GM12891 (cell line): ENCODE data around the gene OSTM1.

ENCODE experiments used
- DNase-seq: peaks from one replicate; pipeline ENCODE4 v3.0.0; 2011; ENCODE audit warnings: low spot score; ENCODE audit not compliant: insufficient read length
- FAIRE-seq: peaks from 2 replicates; lab custom pipeline; 2011; peaks lifted over from hg19 to GRCh38; lab: Jason Lieb, UNC
- PAX5 ChIP-seq: IDR thresholded peaks from 2 replicates; pipeline ENCODE4 v1.6.1; 2011; ENCODE audit warnings: low read length, moderate library complexity, mild to moderate bottlenecking; ENCODE audit not compliant: insufficient read depth, severe bottlenecking
- POLR2A ChIP-seq: IDR thresholded peaks from 2 replicates; pipeline ENCODE4 v1.6.1; 2011; ENCODE audit warnings: low read depth, low read length, control low read depth
- POLR2AphosphoS5 ChIP-seq: IDR thresholded peaks from 2 replicates; pipeline ENCODE4 v1.6.1; 2011; ENCODE audit warnings: low read depth, low read length, control low read depth
- POU2F2 ChIP-seq: IDR thresholded peaks from 2 replicates; pipeline ENCODE4 v1.6.1; 2011; ENCODE audit warnings: low read depth, mild to moderate bottlenecking, control low read depth, low read length, moderate library complexity
- SPI1 ChIP-seq: IDR thresholded peaks from 2 replicates; pipeline ENCODE4 v1.6.1; 2011; ENCODE audit warnings: low read depth, low read length, control low read depth
- TAF1 ChIP-seq: IDR thresholded peaks from 2 replicates; pipeline ENCODE4 v1.6.1; 2011; ENCODE audit warnings: low read depth, low read length, control low read depth

The OSTM1 gene

DNA sequence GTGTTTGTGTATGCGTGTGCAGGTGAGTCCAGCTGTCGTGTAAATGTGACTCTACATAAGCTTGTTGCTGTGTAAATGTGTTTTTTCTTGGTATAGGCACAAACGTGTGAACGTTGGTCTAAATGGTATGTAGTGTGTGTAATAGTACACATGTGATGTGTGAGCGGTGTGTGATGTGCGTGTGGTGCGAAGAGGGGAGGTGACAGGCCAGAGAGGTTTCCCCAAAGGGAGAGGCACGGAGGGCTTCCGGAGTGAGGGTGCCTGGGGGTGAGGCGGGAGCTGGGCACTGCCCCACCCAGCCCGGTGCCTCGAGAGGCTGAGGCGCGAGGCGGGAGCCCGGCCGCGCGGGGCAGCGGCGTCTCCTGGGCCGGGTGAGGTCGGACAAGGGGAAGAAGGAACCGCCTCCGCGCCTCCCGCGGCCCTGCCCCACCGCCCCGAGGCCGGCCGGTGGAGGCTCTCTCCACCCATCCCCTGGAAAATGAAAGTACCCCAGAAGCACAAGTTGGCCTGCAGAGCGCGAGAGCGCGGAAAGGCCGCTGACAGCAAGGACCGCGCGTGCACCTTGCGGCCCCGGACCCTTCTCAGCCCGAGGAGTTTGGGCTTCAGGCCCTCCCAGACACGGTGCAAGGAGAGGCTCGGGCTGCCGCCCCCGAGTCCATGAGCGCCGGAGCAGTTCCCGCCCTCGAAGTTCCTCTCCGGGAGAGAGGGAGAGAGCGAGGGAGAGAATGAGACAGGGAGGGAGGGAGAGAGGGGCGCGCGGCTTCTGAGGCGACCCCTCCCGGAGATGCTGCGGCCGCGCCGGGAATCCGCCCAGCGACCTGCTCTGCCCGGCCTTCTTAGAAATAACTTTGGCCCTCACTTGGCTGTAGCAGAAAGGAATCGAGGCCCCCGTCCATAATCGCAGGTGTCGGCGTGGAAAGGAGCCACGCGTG is 43.2 kb upstream of the OSTM1 start:
- DNase-seq = peak; percentile 27
- no peak for TF ChIP-seq SPI1
- no peak for TF ChIP-seq PAX5
- TF ChIP-seq POU2F2 = no peak
- peak; percentile 75 for FAIRE-seq

DNA sequence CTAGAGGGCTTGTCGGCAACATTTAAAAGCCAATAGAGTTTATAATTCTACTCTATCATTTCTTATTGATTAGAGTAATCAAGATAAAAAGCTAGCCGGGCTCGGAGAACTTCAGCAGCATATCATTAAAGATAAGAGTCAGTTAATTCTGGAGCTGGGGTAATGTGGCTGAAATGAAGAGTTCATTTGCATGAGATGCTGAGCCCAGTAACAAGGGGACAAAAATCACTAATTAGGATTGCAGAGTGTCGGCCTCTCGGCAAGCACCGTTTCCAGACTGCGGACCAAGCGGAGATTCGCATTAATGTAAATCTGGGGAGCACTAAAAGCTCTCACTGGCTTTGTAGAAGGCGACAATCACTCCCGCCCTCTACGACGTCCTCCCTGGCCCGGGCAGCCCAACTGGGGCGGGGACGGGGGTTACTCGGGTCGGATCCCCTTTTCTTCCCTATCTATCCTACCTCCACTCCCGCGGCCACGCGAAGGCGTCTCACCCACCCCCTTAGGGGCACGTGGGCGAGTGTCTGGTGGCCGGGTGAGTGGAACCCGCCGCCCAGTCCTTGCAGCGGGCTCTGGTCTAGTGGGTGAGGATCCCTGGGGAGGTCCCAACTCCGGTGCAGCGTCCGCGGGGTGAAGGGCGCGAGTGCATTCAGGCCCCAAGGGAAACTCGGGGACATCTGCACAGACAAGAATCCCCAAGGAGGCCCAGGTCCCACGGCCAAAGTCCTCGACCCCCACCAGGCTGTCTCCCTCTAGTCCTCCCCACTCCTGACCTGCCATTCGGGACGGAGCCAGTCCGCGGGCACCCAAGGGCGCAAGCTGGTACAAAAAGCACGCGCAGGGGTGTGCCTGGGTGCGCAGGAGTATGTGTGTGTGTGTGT is 42.2 kb upstream of the OSTM1 start:
- DNase-seq (peak; percentile 23), FAIRE-seq (no peak)
- TF ChIP-seq POLR2AphosphoS5 = no peak
- no peak for TF ChIP-seq POU2F2
- no peak for TF ChIP-seq SPI1
- TF ChIP-seq TAF1 = no peak
- TF ChIP-seq POLR2A = no peak
- TF ChIP-seq PAX5 = no peak

DNA sequence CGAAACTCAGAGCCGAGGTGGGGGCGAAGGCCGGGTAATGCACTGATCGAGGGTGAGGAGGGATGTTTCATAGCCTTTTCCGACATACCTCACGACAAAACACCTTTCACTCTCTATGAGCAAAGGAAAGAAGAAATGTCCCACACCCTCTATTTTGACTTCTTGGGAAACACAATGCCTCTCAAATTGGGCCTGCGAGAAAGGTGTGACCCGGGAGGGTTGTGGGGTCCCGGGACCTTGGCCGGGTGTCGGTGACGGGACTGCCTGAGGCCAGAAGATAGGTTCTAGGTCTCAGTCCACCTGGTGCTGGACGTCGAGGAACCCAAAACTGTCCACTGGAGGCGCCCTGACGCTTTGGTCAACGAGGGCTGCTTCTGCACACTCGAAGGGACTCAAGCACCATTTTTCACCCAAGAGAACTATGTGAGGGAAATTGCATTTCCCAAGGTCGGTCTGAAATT is 41.1 kb upstream of the OSTM1 start:
- TF ChIP-seq POLR2AphosphoS5 = no peak
- no peak for TF ChIP-seq PAX5
- TF ChIP-seq POLR2A = no peak
- TF ChIP-seq POU2F2 = no peak
- TF ChIP-seq SPI1 = no peak
- no peak for TF ChIP-seq TAF1
- FAIRE-seq = no peak
- DNase-seq = no peak

DNA sequence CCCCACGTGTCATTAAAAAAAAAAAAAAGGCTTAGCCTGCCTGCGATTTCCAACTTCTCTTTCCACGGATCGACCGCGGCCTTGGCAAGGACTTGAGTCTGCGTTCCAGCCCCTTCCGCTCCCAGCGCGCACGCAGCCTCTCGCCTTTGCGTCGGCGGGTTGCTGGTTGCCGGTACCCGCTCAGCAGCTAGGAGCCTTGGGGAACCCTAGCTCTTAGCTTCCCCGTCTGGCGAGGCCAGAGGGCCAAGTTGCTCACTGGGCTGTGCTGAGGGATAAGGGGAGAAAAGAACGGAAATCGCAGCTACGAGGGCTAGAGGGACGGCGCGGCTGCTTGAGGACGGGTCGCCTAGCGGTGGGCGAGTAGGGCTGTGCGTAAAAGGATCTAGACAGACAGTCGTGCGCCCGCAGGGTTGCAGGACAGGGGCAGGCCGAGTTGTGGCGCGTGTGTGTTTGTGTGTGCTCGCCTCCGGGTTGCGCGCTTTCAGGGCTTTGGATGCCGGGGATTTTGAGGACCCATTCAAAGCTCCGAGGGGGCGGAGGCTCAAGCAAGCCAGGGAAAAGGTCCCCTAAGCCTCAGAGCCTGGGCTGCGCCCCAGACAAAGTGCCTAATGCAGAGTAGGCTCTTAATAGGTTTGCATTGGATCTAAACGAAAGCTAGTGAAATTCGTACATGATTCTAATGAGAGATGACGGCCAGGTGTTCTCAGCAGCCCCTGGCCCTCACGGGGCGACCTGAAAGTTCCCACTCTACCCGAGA is 40.5 kb upstream of the OSTM1 start:
- FAIRE-seq = peak; percentile 55
- DNase-seq = peak; percentile 36
- TF ChIP-seq SPI1 (no peak), POU2F2 (no peak), POLR2AphosphoS5 (no peak), TAF1 (no peak), POLR2A (no peak), PAX5 (no peak)

DNA sequence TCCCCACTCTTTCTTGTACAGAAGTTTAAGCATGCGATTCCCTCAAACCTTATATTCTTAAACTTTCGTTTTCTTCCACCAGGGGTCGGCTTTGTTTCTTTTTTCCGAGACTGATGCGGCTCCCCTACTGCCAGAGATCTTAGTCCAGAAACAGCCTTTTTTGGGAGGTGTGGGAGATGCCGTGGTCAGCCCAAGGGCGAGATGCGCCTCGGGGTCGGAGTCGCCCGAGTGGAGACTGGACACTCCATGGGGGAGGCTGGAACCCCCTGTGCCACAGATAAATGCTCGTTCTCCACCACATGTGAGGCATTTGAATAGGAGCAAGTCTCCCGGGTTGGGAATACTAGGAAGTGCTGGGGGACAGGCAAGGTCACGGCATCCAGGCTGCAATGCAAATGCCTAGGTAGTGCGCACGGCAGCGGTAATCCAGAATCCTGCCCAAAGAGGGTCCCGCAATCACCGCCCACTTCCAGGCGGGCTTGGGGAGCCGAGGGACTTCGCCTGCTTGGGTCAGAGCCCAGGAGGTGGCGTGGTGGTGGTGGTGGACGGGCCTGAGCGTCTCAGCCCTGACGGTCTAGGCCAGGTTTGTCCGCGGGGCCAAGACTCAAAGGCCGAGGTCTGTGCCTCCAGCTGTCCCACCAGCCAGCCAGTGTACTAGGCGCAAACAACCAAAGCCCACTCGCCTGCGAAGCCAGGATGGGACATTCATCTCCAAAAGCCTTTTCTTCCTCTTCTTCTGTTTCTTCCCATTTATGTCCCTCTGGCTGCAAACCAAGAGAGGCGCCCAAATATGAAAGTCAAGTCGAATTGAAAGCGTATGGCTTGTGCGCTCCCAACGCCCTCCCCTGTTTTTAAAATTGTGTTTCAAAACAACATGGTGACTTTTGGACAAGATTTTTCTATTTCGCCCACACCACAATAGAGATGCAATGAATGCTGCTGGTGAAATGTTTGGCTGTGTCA is 39.3 kb upstream of the OSTM1 start:
- no peak for TF ChIP-seq TAF1
- TF ChIP-seq SPI1 = no peak
- TF ChIP-seq PAX5 = no peak
- no peak for TF ChIP-seq POU2F2
- no peak for TF ChIP-seq POLR2A
- no peak for TF ChIP-seq POLR2AphosphoS5
- DNase-seq (peak; percentile 33), FAIRE-seq (peak; percentile 33)

DNA sequence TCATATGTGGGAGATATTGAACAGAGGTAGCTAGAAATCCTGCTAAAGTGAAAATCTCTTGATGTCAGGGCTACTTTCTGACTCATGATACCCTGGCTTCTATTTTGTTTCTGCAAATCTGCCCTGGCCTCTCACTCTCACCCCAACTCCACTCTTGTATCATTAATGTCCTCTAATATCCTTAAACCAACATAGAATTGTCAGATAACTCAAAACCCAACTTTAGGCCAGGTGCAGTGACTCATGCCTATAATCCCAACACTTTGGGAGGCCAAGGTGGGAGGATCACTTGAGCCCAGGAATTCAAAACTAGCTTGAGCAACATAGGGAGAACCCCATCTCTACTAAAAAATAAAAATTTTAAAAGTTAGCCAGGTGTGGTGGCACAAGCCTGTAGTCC is 33.8 kb upstream of the OSTM1 start:
- FAIRE-seq (no peak), DNase-seq (no peak)
- TF ChIP-seq POLR2AphosphoS5 (no peak), POLR2A (no peak), POU2F2 (no peak), PAX5 (no peak), TAF1 (no peak), SPI1 (no peak)

DNA sequence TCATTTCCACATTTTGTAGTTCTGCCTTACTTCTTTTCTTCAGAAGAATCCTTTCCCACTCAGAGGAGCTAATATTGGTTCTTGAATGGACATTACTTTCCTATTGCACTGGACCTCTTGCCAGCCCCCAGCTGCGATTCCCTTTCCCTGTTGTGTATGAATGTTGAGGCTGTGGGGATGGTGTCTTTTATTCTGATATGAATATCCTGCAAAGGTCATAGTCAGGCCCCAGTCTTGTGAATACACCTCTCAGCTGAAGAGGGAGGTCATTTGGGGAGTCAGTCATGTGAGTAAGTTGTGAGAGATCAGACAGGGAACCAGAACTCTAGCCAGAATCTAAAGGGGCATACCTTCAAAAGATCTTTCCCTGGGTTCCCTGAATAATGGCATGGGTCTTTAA is 32.6 kb upstream of the OSTM1 start:
- no peak for DNase-seq
- TF ChIP-seq SPI1 (no peak), POLR2AphosphoS5 (no peak), TAF1 (no peak), POU2F2 (no peak), POLR2A (no peak), PAX5 (no peak)
- no peak for FAIRE-seq

DNA sequence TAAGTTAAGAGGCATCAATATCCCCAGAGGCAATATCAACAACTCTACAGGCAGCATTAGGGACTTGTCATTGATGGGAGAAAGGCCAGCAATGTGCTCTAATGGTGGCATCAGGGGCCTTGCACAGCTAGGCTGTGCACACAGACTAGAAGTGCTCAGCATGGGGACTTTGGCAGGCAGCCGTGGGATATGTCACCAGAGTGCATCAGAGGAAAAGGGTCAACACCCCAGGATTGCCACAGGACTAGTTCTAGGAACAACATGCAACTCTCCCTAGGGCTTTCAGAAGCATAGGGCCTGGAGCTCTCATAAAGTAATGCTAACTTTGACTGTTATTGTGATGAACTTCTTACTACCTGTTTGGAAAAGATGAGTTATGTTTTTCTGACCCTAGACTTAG is 32.2 kb upstream of the OSTM1 start:
- no peak for DNase-seq
- TF ChIP-seq PAX5 (no peak), POLR2A (no peak), POLR2AphosphoS5 (no peak), SPI1 (no peak), TAF1 (no peak), POU2F2 (no peak)
- FAIRE-seq = no peak

DNA sequence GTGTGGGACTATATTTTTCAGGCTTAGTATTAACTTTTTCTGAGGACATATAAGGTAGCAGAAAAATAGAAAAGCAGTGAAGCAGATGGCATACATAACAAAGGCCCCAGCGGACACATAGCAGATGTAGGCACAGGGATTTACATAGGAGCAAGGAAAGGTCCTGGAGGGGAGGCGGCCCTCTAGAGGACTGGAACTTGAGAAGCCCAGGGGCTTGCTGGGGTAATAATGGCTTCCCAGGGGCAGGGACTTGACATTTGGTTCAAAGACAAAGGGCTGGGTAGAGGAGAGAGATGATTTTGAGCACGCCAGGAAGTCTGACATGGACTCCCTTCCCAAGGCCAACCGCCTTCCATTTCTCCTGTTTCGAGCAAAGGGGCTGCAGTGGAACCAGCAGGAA is 31.7 kb upstream of the OSTM1 start:
- no peak for FAIRE-seq
- no peak for DNase-seq
- TF ChIP-seq SPI1 (no peak), PAX5 (no peak), POU2F2 (no peak), TAF1 (no peak), POLR2A (no peak), POLR2AphosphoS5 (no peak)
